Measurements from ENCODE around the gene GTPBP4. TPM values are rescaled to one million over a fixed set of nuclear protein-coding genes. Genes with fewer than 3 reads are reported as not detected.

GTPBP4 gene
- total RNA-seq, 1 donor from 2014 or later, result 106 TPM

DNA sequence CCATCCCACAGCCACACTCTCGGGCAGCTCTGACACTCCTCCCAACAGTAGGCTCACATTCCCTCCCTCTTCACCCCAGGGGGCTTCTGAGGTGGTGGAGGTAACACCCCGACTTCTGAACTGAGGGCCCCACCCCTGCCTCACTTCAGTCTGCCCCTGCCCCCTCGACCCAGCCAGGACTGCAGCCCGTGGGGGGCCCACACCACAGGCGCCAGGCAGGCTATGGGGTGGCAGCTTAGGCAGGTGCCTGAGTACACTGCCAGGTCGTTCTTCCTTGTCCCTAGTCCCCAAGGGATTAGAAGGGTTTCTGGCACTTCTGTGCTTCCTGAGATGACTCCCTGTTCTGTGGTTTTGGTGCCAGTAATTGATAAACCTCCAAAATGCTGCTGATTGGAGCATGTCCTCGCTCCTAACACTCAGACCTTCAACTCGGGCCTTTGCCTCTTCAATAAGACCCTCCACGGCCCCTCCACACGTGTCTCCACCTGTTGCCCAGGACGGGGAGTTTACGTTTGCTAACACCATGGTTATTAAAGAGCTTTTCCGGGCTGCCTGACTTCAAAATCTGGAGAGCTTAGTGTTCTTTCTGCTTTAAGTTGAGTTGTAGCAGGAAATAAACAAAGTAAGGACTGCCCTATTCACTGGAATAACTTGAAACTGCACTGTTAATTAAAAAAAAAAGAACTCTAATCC lies 33.0 kb upstream of the GTPBP4 start:
- Histone ChIP-seq H3K4me3 (ENCODE audit: insufficient read depth, low read depth, low read length) (no peak overlapping the region), H3K27me3 (ENCODE audit: insufficient read depth, low read length) (peaks cover 4% of the 10 kb centered on the region), H3K27ac (ENCODE audit: low read depth, low read length) (no peak overlapping the region), H2AFZ (ENCODE audit: low read depth, low read length) (no peak overlapping the region), H3K36me3 (ENCODE audit: insufficient read depth, low read length) (no peaks in the 10 kb centered on the region), H3K4me2 (ENCODE audit: low read length) (no peak overlapping the region), H3K4me1 (ENCODE audit: insufficient read depth, low read length) (no peaks in the 10 kb centered on the region), H3K79me2 (ENCODE audit: insufficient read depth, low read length) (no peaks in the 10 kb centered on the region), H4K20me1 (ENCODE audit: insufficient read depth, low read length) (no peaks in the 10 kb centered on the region), H3K9ac (ENCODE audit: low read length) (no peak overlapping the region), H3K9me3 (ENCODE audit: insufficient read depth, low read depth, low read length) (no peaks in the 10 kb centered on the region)
- H3K4me3 Mint-ChIP-seq (ENCODE audit: unreplicated experiment), result no peak overlapping the region
- no peak overlapping the region for H3K27ac Mint-ChIP-seq (ENCODE audit: unreplicated experiment)
- DNase-seq (ENCODE audit: low read depth) (no peak), FAIRE-seq (no peak)
- H3K27me3 Mint-ChIP-seq (ENCODE audit: low read depth, unreplicated experiment), result peaks cover 24% of the 10 kb centered on the region
- H3K4me1 Mint-ChIP-seq (ENCODE audit: low read depth, unreplicated experiment), result no peaks in the 10 kb centered on the region
- H3K9me3 Mint-ChIP-seq (ENCODE audit: unreplicated experiment), result peaks cover 6% of the 10 kb centered on the region
- H3K36me3 Mint-ChIP-seq (ENCODE audit: low read depth, unreplicated experiment), result no peaks in the 10 kb centered on the region
- TF ChIP-seq CTCF (IDR thresholded peaks at IDR 0.05; ENCODE audit: insufficient read depth, low read depth, low read length) (no peak), EZH2 (IDR thresholded peaks at IDR 0.05; ENCODE audit: insufficient read depth, low read length) (no peak)

- Histone ChIP-seq H3K27me3 (ENCODE audit: insufficient read depth, low read length) (peaks cover 4% of the 10 kb centered on the region), H3K9ac (ENCODE audit: low read length) (no peak overlapping the region), H2AFZ (ENCODE audit: low read depth, low read length) (no peak overlapping the region), H3K36me3 (ENCODE audit: insufficient read depth, low read length) (no peaks in the 10 kb centered on the region), H3K4me3 (ENCODE audit: insufficient read depth, low read depth, low read length) (no peak overlapping the region), H3K27ac (ENCODE audit: low read depth, low read length) (no peak overlapping the region), H3K4me2 (ENCODE audit: low read length) (no peak overlapping the region), H3K79me2 (ENCODE audit: insufficient read depth, low read length) (no peaks in the 10 kb centered on the region), H3K9me3 (ENCODE audit: insufficient read depth, low read depth, low read length) (no peaks in the 10 kb centered on the region), H3K4me1 (ENCODE audit: insufficient read depth, low read length) (no peaks in the 10 kb centered on the region), H4K20me1 (ENCODE audit: insufficient read depth, low read length) (no peaks in the 10 kb centered on the region)
- Mint-ChIP-seq H3K4me3 (ENCODE audit: unreplicated experiment) (no peak overlapping the region), H3K9me3 (ENCODE audit: unreplicated experiment) (peaks cover 6% of the 10 kb centered on the region), H3K36me3 (ENCODE audit: low read depth, unreplicated experiment) (no peaks in the 10 kb centered on the region), H3K27ac (ENCODE audit: unreplicated experiment) (no peak overlapping the region), H3K4me1 (ENCODE audit: low read depth, unreplicated experiment) (no peaks in the 10 kb centered on the region), H3K27me3 (ENCODE audit: low read depth, unreplicated experiment) (peaks cover 24% of the 10 kb centered on the region)
- no peak for TF ChIP-seq CTCF (IDR thresholded peaks at IDR 0.05; ENCODE audit: insufficient read depth, low read depth, low read length)
- TF ChIP-seq EZH2 (IDR thresholded peaks at IDR 0.05; ENCODE audit: insufficient read depth, low read length), result no peak
- no peak for FAIRE-seq
- no peak for DNase-seq (ENCODE audit: low read depth)
Measured at GRCh38 chr10:955820-956217, 32.4 kb upstream of the GTPBP4 start.

- Mint-ChIP-seq H3K27ac (ENCODE audit: unreplicated experiment) (no peak overlapping the region), H3K4me3 (ENCODE audit: unreplicated experiment) (no peak overlapping the region), H3K9me3 (ENCODE audit: unreplicated experiment) (peaks cover 8% of the 10 kb centered on the region), H3K36me3 (ENCODE audit: low read depth, unreplicated experiment) (no peaks in the 10 kb centered on the region), H3K27me3 (ENCODE audit: low read depth, unreplicated experiment) (peaks cover 24% of the 10 kb centered on the region), H3K4me1 (ENCODE audit: low read depth, unreplicated experiment) (peaks cover 1% of the 10 kb centered on the region)
- H2AFZ ChIP-seq (ENCODE audit: low read depth, low read length), result no peak overlapping the region
- no peaks in the 10 kb centered on the region for H3K36me3 ChIP-seq (ENCODE audit: insufficient read depth, low read length)
- H4K20me1 ChIP-seq (ENCODE audit: insufficient read depth, low read length), result no peaks in the 10 kb centered on the region
- no peaks in the 10 kb centered on the region for H3K79me2 ChIP-seq (ENCODE audit: insufficient read depth, low read length)
- no peak overlapping the region for H3K4me2 ChIP-seq (ENCODE audit: low read length)
- no peak overlapping the region for H3K4me3 ChIP-seq (ENCODE audit: insufficient read depth, low read depth, low read length)
- no peak for DNase-seq (ENCODE audit: low read depth)
- no peak for TF ChIP-seq CTCF (IDR thresholded peaks at IDR 0.05; ENCODE audit: insufficient read depth, low read depth, low read length)
- TF ChIP-seq EZH2 (IDR thresholded peaks at IDR 0.05; ENCODE audit: insufficient read depth, low read length), result no peak
- H3K27me3 ChIP-seq (ENCODE audit: insufficient read depth, low read length), result peaks cover 4% of the 10 kb centered on the region
- no peaks in the 10 kb centered on the region for H3K4me1 ChIP-seq (ENCODE audit: insufficient read depth, low read length)
- no peak overlapping the region for H3K9ac ChIP-seq (ENCODE audit: low read length)
- H3K9me3 ChIP-seq (ENCODE audit: insufficient read depth, low read depth, low read length), result no peaks in the 10 kb centered on the region
- no peak overlapping the region for H3K27ac ChIP-seq (ENCODE audit: low read depth, low read length)
- FAIRE-seq, result no peak
Measured at GRCh38 chr10:958106-958505, 30.1 kb upstream of the GTPBP4 start.
